Neural progenitor cell (in vitro differentiated cells): Measurements from ENCODE around the gene SH2D4B.

Source experiments
- EZH2 ChIP-seq: fragments of 200-600 bp; sonication (generic); IDR thresholded peaks from 2 replicates; pipeline ENCODE4 v1.6.1; 2017; ENCODE audit warnings: antibody characterized with exemption, mild to moderate bottlenecking, moderate library complexity
- EZH2phosphoT487 ChIP-seq: fragments of 200-600 bp; sonication (generic); IDR thresholded peaks from 2 replicates; pipeline ENCODE4 v1.6.1; 2017; ENCODE audit warnings: antibody characterized with exemption
- TF ChIP-seq, protein P1 (sequence below): fragments of 200-600 bp; sonication (generic); IDR thresholded peaks from 2 replicates; pipeline ENCODE4 v1.5.1; 2017; ENCODE audit warnings: antibody characterized with exemption, mild to moderate bottlenecking

DNA sequence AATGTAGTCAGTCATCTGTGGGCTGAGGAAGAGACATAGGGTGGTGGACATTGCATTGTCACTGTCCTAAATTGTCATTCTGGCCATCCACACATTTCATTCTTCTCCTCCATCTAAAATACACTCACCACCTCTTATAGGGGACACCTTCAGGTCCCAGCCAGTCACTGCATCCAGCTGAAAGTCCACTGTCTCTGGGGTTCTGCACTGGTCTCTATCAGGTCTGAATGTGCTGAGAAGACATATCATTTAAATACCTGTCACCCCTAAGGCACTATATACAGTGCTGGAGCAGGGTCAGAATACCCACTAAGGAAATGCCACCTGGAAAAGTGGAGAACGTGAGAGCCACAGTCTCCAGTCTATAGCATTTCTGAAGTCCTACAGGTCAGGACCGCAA lies 29.6 kb downstream of the SH2D4B start:
- TF ChIP-seq, protein P1, sequence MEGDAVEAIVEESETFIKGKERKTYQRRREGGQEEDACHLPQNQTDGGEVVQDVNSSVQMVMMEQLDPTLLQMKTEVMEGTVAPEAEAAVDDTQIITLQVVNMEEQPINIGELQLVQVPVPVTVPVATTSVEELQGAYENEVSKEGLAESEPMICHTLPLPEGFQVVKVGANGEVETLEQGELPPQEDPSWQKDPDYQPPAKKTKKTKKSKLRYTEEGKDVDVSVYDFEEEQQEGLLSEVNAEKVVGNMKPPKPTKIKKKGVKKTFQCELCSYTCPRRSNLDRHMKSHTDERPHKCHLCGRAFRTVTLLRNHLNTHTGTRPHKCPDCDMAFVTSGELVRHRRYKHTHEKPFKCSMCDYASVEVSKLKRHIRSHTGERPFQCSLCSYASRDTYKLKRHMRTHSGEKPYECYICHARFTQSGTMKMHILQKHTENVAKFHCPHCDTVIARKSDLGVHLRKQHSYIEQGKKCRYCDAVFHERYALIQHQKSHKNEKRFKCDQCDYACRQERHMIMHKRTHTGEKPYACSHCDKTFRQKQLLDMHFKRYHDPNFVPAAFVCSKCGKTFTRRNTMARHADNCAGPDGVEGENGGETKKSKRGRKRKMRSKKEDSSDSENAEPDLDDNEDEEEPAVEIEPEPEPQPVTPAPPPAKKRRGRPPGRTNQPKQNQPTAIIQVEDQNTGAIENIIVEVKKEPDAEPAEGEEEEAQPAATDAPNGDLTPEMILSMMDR: peak; percentile 9
- no peak for TF ChIP-seq EZH2phosphoT487
- TF ChIP-seq EZH2: no peak
